ENCODE measurements around the gene OTOA. TPM values are rescaled to one million over a fixed set of nuclear protein-coding genes. Genes with fewer than 3 reads are reported as not detected.

OTOA gene
- total and polyA plus RNA-seq, 2 of the 8 experiments (the other 6 are each of a cell fraction or from before 2014, with no cell fraction given) = 0.06 to 0.32 TPM

GRCh38 chr16:21694609-21695008 is 30.8 kb downstream of the OTOA start:
- Histone ChIP-seq H3K14ac (ENCODE audit: insufficient read length) (no peak overlapping the region), H2BK12ac (ENCODE audit: low read depth, low read length) (no peak overlapping the region), H4K8ac (ENCODE audit: extremely low read depth, insufficient read depth, low read length) (no peak overlapping the region), H4K91ac (replicated peaks; ENCODE audit: insufficient read length, low read length) (no peak overlapping the region), H4K5ac (ENCODE audit: insufficient read length, low read depth, low read length) (no peak overlapping the region), H3K4ac (replicated peaks; ENCODE audit: insufficient read length, low read depth, low read length) (no peak overlapping the region), H3K9me3 (ENCODE audit: insufficient read depth in 2 of 2, low read depth in 1 of 2, low read length in 1 of 2) (peaks cover 0 to 3% of the 10 kb centered on the region in 2 experiments; a peak in 1 of 4 replicates), H2BK5ac (ENCODE audit: low read depth, low read length) (no peak overlapping the region), H2AFZ (ENCODE audit: low read length) (no peak overlapping the region), H3K27me3 (replicated peaks in 1 of 4; ENCODE audit: control insufficient read depth in 3 of 4, extremely low read depth in 1 of 4, insufficient read depth in 3 of 4, low read length in 3 of 4) (no peaks in the 10 kb centered on the region), H3K56ac (replicated peaks; ENCODE audit: insufficient read length, low read depth, low read length) (no peak overlapping the region), H2BK15ac (ENCODE audit: low read length) (no peak overlapping the region), H2BK20ac (ENCODE audit: low read length) (no peak overlapping the region), H2BK120ac (replicated peaks; ENCODE audit: low read depth, low read length) (no peak overlapping the region), H3K9ac (replicated peaks in 1 of 4; ENCODE audit: extremely low read depth in 1 of 4, low read depth in 3 of 4, low read length in 3 of 4) (no peak overlapping the region), H3K79me2 (ENCODE audit: control insufficient read depth in 1 of 2, insufficient read depth in 2 of 2, low read length in 2 of 2) (no peaks in the 10 kb centered on the region), H2AK5ac (ENCODE audit: low read depth, low read length) (no peak overlapping the region), H3K18ac (ENCODE audit: extremely low read depth, low read length) (no peak overlapping the region), H3K4me3 (ENCODE audit: extremely low read depth in 1 of 4, insufficient read depth in 2 of 4, low read depth in 3 of 4, low read length in 4 of 4) (no peak overlapping the region), H3K23me2 (ENCODE audit: low read depth, low read length) (no peaks in the 10 kb centered on the region), H4K20me1 (replicated peaks in 1 of 2; ENCODE audit: control insufficient read depth in 1 of 2, insufficient read depth in 2 of 2, low read length in 2 of 2) (no peaks in the 10 kb centered on the region), H3K4me2 (ENCODE audit: insufficient read depth in 1 of 2, low read depth in 2 of 2, low read length in 2 of 2) (no peak overlapping the region), H3K4me1 (replicated peaks in 1 of 4; ENCODE audit: control insufficient read depth in 3 of 4, insufficient read depth in 4 of 4, low read length in 3 of 4) (no peaks in the 10 kb centered on the region), H3K27ac (ENCODE audit: low read depth, low read length) (no peak overlapping the region), H3K23ac (ENCODE audit: insufficient read length) (no peak overlapping the region), H3K79me1 (ENCODE audit: low read depth, low read length) (no peaks in the 10 kb centered on the region), H3K36me3 (ENCODE audit: control insufficient read depth in 2 of 4, insufficient read depth in 4 of 4, low read length in 3 of 4) (no peaks in the 10 kb centered on the region)
- POLR2A ChIA-PET (ENCODE audit: partially characterized antibody) = no interaction called here
- DNase-seq (ENCODE audit: low read depth in 1 of 2, low spot score in 2 of 2) (no peak), FAIRE-seq (no peak)
- CTCF ChIA-PET (ENCODE audit: partially characterized antibody) = interaction anchor here (2.6 to 9.9 kb wide), 3 partner anchors 10 to 37 kb away, joined by 11 to 93 read pairs (median 12); no protein-coding TSS in a partner anchor
- WGBS, 2 experiments (ENCODE audit: extremely low coverage in 1 of 2, insufficient coverage in 1 of 2, insufficient read length in 1 of 2, insufficient replicate concordance in 2 of 2, low coverage in 1 of 2, low lambda C conversion rate in 2 of 2, missing lambda C conversion rate in 1 of 2) = 96% methylated on average over 4 of the region's 4 CpGs; no CpG with 5 or more reads in 1 of the 2 experiments
- TF ChIP-seq CTCF (IDR thresholded peaks at IDR 0.05; ENCODE audit: control extremely low read depth in 1 of 3, insufficient read depth in 1 of 3, low read depth in 1 of 3, low read length in 3 of 3) (no peak), KDM1A (IDR thresholded peaks at IDR 0.05; ENCODE audit: borderline replicate concordance, low read length) (no peak)

All from H1 (cell line).